Measurements from ENCODE around the gene NKX1-1.

GRCh38 chr4:1451106-1451751, 45.0 kb upstream of the NKX1-1 start:
- no peak for TF ChIP-seq EZH2 (IDR thresholded peaks at IDR 0.05; ENCODE audit: low read depth, unreplicated experiment)
- TF ChIP-seq CTCF (conservative IDR thresholded peaks at IDR 0.05; ENCODE audit: low read depth in 2 of 2), result no peak
- no peak for TF ChIP-seq POLR2AphosphoS5 (IDR thresholded peaks at IDR 0.05; ENCODE audit: low read depth)
- TF ChIP-seq EZH2phosphoT487 (IDR thresholded peaks at IDR 0.05; ENCODE audit: unreplicated experiment), result no peak
- no peak for TF ChIP-seq NANOG (IDR thresholded peaks at IDR 0.05; ENCODE audit: borderline replicate concordance)
- no peak for TF ChIP-seq REST (IDR thresholded peaks at IDR 0.05; ENCODE audit: unreplicated experiment)
- no peak for TF ChIP-seq CREB1 (CRISPR knock-in tag; IDR thresholded peaks at IDR 0.05; ENCODE audit: low read depth)
- TF ChIP-seq STAT1 (IDR thresholded peaks at IDR 0.05; ENCODE audit: unreplicated experiment), result no peak
- TF ChIP-seq ETS1 (IDR thresholded peaks at IDR 0.05), result no peak
- TF ChIP-seq JUNB (IDR thresholded peaks at IDR 0.05; ENCODE audit: unreplicated experiment), result no peak
- no peak for TF ChIP-seq ZNF114 (CRISPR knock-in tag; IDR thresholded peaks at IDR 0.05)
- TF ChIP-seq ZNF462 (CRISPR knock-in tag; IDR thresholded peaks at IDR 0.05), result no peak
